ENCODE results near the gene HRH1. TPM values are rescaled to one million over a fixed set of nuclear protein-coding genes. Genes with fewer than 3 reads are reported as not detected.

HRH1 gene
- total RNA-seq, 4 donors from 2014 or later, result 0.75 to 1.2 (median 0.98) TPM

GRCh38 chr3:11188231-11188630 is 33.9 kb downstream of the HRH1 start:
- no peaks in the 10 kb centered on the region for H3K9me3 ChIP-seq
- H3K27me3 ChIP-seq, result no peaks in the 10 kb centered on the region
- H3K4me1 ChIP-seq, result peaks cover 21 to 23% of the 10 kb centered on the region in 2 donors
- intact Hi-C loops (cut with DNase I; ENCODE audit: low total_unique reads), result loop anchor here (10.0 kb wide), 1 partner anchor 87 kb away; the partner anchor contains the start of gene ATG7
- H3K27ac ChIP-seq, result no peak overlapping the region
- no peaks in the 10 kb centered on the region for H3K36me3 ChIP-seq
- TF ChIP-seq, protein P1, sequence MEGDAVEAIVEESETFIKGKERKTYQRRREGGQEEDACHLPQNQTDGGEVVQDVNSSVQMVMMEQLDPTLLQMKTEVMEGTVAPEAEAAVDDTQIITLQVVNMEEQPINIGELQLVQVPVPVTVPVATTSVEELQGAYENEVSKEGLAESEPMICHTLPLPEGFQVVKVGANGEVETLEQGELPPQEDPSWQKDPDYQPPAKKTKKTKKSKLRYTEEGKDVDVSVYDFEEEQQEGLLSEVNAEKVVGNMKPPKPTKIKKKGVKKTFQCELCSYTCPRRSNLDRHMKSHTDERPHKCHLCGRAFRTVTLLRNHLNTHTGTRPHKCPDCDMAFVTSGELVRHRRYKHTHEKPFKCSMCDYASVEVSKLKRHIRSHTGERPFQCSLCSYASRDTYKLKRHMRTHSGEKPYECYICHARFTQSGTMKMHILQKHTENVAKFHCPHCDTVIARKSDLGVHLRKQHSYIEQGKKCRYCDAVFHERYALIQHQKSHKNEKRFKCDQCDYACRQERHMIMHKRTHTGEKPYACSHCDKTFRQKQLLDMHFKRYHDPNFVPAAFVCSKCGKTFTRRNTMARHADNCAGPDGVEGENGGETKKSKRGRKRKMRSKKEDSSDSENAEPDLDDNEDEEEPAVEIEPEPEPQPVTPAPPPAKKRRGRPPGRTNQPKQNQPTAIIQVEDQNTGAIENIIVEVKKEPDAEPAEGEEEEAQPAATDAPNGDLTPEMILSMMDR (IDR thresholded peaks at IDR 0.05 in 4 of 5, conservative IDR thresholded peaks at IDR 0.05 in 1 of 5), result no peak
- TF ChIP-seq POLR2A (IDR thresholded peaks at IDR 0.05), result no peak
- in situ Hi-C loops (cut with MboI; ENCODE audit: low sequenced_read_pairs in 4 of 4), result no loop called here
- ATAC-seq, result no peak
- no peak for DNase-seq
- H3K4me3 ChIP-seq, result no peak overlapping the region

- H3K27ac ChIP-seq, result peak overlapping the region in 1 of 4 donors; percentile 10
- peak overlapping the region in 1 of 4 donors; percentile 9 for H3K4me3 ChIP-seq
- peak in 1 of 2 donors; percentile 17 for DNase-seq
- H3K4me1 ChIP-seq, result peaks cover 14 to 19% of the 10 kb centered on the region in 2 donors
- in situ Hi-C loops (cut with MboI; ENCODE audit: low sequenced_read_pairs in 4 of 4), result no loop called here
- H3K9me3 ChIP-seq, result no peaks in the 10 kb centered on the region
- intact Hi-C loops (cut with DNase I; ENCODE audit: low total_unique reads), result no loop called here
- no peaks in the 10 kb centered on the region for H3K36me3 ChIP-seq
- ATAC-seq, result peak; percentile 46 to 65
- H3K27me3 ChIP-seq, result no peaks in the 10 kb centered on the region
- TF ChIP-seq, protein P1 (IDR thresholded peaks at IDR 0.05 in 4 of 5, conservative IDR thresholded peaks at IDR 0.05 in 1 of 5), result no peak
- TF ChIP-seq POLR2A (IDR thresholded peaks at IDR 0.05), result no peak
Observed at GRCh38 chr3:11195201-11195600, 40.9 kb downstream of the HRH1 start.

GRCh38 chr3:11195721-11196332 is 41.5 kb downstream of the HRH1 start:
- no peak for ATAC-seq
- no peak overlapping the region for H3K27ac ChIP-seq
- in situ Hi-C loops (cut with MboI; ENCODE audit: low sequenced_read_pairs in 4 of 4), result no loop called here

GRCh38 chr3:11197484-11197883 is 43.2 kb downstream of the HRH1 start:
- intact Hi-C loops (cut with DNase I; ENCODE audit: low total_unique reads) (no loop called here), in situ Hi-C loops (cut with MboI; ENCODE audit: low sequenced_read_pairs in 4 of 4) (no loop called here)
- H3K27ac ChIP-seq, result no peak overlapping the region

More at GRCh38 chr3:11195721-11196332, 41.5 kb downstream of the HRH1 start:
- no peaks in the 10 kb centered on the region for H3K36me3 ChIP-seq
- H3K9me3 ChIP-seq, result no peaks in the 10 kb centered on the region
- H3K4me3 ChIP-seq, result no peak overlapping the region
- TF ChIP-seq, protein P1 (IDR thresholded peaks at IDR 0.05 in 4 of 5, conservative IDR thresholded peaks at IDR 0.05 in 1 of 5), result no peak
- no peak for TF ChIP-seq POLR2A (IDR thresholded peaks at IDR 0.05)
- no peaks in the 10 kb centered on the region for H3K27me3 ChIP-seq
- intact Hi-C loops (cut with DNase I; ENCODE audit: low total_unique reads), result no loop called here
- no peak for DNase-seq
- peaks cover 14 to 19% of the 10 kb centered on the region in 2 donors for H3K4me1 ChIP-seq

More at GRCh38 chr3:11197484-11197883, 43.2 kb downstream of the HRH1 start:
- H3K27me3 ChIP-seq, result no peaks in the 10 kb centered on the region
- DNase-seq (no peak), ATAC-seq (no peak)
- no peaks in the 10 kb centered on the region for H3K9me3 ChIP-seq
- no peaks in the 10 kb centered on the region for H3K36me3 ChIP-seq
- TF ChIP-seq, protein P1 (IDR thresholded peaks at IDR 0.05 in 4 of 5, conservative IDR thresholded peaks at IDR 0.05 in 1 of 5), result no peak
- no peak for TF ChIP-seq POLR2A (IDR thresholded peaks at IDR 0.05)
- no peak overlapping the region for H3K4me3 ChIP-seq
- peaks cover 19 to 24% of the 10 kb centered on the region in 2 donors for H3K4me1 ChIP-seq
